Duodenal mucosa (tissue), 2 donors: ENCODE measurements around the gene KDM5B.
"Not testable (repeated sequence)": the region's sequence is repeated elsewhere in the genome, so short reads cannot be mapped to it uniquely, and the experiment has no call there.

Experiments
- H3K27ac ChIP-seq: one replicate; pipeline ENCODE4 v1.7.0; 2013; ENCODE audit warnings: low read depth, low read length
- H3K27me3 ChIP-seq, 2 donors: one replicate each; pipeline ENCODE4 v1.7.0; 2013; ENCODE audit warnings: low read length in 2 of 2, control low read depth in 1 of 2; ENCODE audit not compliant: insufficient read depth in 2 of 2, control insufficient read depth in 1 of 2
- H3K36me3 ChIP-seq, 2 donors: one replicate each; pipeline ENCODE4 v1.7.0; 2013; ENCODE audit warnings: low read length in 2 of 2, control low read depth in 1 of 2; ENCODE audit not compliant: insufficient read depth in 2 of 2, control insufficient read depth in 1 of 2
- H3K4me1 ChIP-seq, 2 donors: one replicate each; pipeline ENCODE4 v1.7.0; 2013; ENCODE audit warnings: low read length in 2 of 2, control low read depth in 1 of 2; ENCODE audit not compliant: insufficient read depth in 2 of 2, control insufficient read depth in 1 of 2
- H3K4me3 ChIP-seq, 2 donors: one replicate each; pipeline ENCODE4 v1.7.0; 2013; ENCODE audit warnings: low read length in 2 of 2, low read depth in 1 of 2
- H3K9ac ChIP-seq, 2 donors: one replicate each; pipeline ENCODE4 v1.7.0; 2013; ENCODE audit warnings: low read length in 2 of 2, low read depth in 1 of 2
- H3K9me3 ChIP-seq, 2 donors: one replicate each; pipeline ENCODE4 v1.7.0; 2013; ENCODE audit warnings: low read length in 2 of 2, control low read depth in 1 of 2; ENCODE audit not compliant: control insufficient read depth in 1 of 2

Gene KDM5B

DNA sequence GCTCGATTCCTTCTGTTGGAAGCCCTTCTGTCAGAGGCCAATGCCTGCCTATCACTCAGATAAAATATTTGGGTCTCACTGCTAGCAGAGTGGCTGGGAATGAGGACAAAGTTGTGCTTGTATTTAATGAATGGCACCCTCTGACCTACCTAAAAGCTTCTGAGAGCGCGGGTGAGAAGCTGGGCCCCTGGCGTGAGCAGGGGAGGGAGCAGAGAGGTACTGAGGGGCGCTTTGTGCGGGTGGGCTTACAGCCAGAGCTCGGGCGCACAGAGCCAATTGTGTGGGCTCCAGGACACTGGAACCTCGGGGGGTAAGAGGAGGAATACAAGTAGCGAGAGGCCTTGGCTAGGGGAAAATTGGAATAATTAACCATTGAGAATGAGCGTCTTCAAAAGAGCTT is 34.9 kb upstream of the KDM5B start:
- Histone ChIP-seq H3K4me3 (no peak overlapping the region), H3K27me3 (no peaks in the 10 kb centered on the region), H3K9ac (no peak overlapping the region), H3K4me1 (no peaks in the 10 kb centered on the region), H3K36me3 (no peaks in the 10 kb centered on the region), H3K9me3 (no peaks in the 10 kb centered on the region), H3K27ac (no peak overlapping the region)

DNA sequence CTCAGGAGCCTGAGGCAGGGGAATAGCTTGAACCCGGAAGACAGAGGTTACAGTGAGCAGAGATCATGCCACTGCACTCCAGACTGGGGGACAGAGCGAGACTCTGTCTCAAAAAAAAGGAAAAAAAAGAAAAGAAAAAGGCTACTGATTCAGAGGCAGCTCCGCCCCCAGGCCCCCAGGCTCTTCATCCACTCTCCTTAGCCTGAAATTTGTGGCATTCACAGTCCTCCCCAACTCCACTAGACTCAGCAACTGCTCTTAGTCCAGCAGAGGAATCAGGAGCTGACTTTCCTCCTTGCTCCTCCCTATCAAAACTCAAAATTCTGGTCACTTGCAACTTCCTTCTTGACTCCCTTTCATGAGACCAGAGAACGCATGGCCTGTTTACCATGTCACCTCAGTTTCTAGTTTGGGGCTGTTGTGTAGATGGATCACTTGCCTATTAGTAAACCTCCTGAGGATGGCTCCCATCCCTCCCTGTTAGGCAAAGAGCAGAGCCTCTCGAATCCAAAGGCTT is 29.6 kb upstream of the KDM5B start:
- H3K27me3 ChIP-seq: no peaks in the 10 kb centered on the region
- H3K4me1 ChIP-seq: peaks cover 0 to 6% of the 10 kb centered on the region in 2 donors
- no peak overlapping the region for H3K27ac ChIP-seq
- no peak overlapping the region for H3K4me3 ChIP-seq
- H3K36me3 ChIP-seq: no peaks in the 10 kb centered on the region
- no peak overlapping the region for H3K9ac ChIP-seq
- H3K9me3 ChIP-seq: no peaks in the 10 kb centered on the region

DNA sequence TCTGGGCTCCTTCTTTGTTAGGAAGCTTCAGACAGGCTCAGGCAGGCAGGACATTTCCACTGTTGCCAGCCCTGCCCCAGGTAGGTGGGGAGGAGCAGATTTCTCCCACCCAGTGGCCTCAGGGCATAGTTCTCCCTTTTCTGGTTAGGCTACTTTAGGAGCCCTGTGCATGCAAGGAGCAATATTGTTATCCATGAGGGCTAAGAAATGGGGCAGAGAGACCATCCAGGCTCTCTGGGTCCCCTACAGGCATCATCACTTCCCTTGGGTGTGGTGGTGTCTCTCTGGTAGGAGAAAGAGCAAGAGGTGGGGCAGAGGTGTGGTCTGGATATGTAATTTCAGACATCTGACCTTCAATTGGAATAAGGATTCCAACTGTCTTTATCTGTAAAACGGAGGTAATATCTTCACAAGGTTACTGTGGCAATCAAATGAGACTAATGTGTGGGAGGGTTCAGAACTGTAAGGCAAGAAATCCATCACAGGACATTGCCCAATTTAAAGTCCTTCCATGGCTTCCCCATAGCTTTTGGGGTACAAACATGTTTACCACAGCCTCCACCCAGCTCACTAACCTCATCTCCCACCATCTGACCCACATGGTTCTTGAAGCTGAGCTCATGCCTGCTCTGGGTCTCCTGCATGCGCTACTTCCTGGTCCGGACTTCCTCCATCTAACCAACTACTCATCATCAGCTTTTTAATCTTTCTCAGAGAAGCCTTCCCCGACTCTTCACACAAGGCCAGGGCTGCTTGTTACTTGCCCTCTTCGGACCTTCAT is 28.6 kb upstream of the KDM5B start:
- H3K4me3 ChIP-seq: peak overlapping the region in 1 of 2 donors; percentile 13
- no peaks in the 10 kb centered on the region for H3K9me3 ChIP-seq
- H3K27me3 ChIP-seq: no peaks in the 10 kb centered on the region
- H3K4me1 ChIP-seq: peaks cover 0 to 6% of the 10 kb centered on the region in 2 donors
- no peaks in the 10 kb centered on the region for H3K36me3 ChIP-seq
- no peak overlapping the region for H3K27ac ChIP-seq
- no peak overlapping the region for H3K9ac ChIP-seq

DNA sequence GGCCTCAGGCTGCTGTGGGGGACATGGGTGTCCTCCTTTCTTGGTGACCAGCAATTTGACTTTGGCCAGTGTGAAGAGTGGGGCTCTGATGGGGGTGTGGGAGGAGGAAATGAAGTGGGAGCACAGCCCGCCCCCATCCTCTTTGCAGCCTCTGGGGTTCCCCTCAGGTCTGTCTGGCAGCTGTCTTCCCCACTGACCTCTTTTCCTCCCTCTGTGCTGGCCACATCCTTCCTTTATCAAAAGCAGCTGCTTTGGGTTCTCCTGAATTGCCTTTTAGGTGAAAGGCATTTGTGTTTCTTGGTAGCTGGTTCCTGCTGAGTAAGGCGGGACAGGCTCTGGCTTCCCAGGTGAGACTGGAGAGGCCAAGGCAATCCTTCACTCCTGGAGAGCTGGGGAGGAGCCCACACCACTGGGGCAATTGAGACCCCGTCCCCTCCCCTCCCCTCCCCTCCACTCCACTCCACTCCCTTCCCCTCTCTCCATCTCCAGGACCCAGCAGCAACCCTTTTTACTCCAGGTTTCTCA is 27.4 kb upstream of the KDM5B start:
- Histone ChIP-seq H3K4me3 (no peak overlapping the region), H3K36me3 (no peaks in the 10 kb centered on the region), H3K27me3 (no peaks in the 10 kb centered on the region), H3K27ac (no peak overlapping the region), H3K9me3 (no peaks in the 10 kb centered on the region), H3K9ac (no peak overlapping the region), H3K4me1 (peaks cover 0 to 6% of the 10 kb centered on the region in 2 donors)

DNA sequence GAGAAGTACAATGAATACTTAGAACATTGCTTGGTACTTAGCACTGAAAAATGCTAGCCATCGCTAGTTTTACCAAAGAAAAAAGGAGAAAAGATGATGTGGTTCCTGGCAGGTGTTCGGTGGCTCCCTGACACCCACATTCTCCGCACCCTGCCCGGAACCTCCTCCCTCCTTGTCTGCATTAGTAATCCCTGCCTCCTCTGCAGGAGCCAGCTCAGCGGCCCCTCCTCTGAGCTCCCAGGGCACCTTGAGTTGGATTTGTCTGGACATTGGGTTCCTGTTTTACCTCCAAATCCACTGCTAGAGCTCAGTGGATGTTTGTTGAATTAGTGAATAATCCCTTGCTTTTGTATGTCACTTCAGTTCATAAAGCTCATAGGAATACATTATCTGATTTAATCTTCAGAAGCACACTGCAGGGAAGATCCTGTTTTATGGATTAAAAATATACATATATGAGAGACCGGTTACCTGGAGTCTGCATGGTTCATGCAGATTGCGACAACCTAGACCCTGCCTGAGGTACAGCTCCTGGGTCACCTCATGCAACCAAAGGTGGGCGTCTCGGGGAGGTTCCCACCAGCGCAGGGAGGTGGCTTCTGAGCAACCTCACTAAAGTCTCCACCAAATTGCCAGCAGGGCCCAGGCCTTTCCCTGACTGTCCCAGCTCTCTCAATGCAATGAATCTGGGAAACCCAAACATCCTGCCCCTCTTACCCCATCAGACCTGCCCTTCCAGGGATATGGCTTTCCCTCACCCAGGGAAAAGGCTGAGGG is 26.7 kb upstream of the KDM5B start:
- no peak overlapping the region for H3K27ac ChIP-seq
- no peaks in the 10 kb centered on the region for H3K36me3 ChIP-seq
- no peaks in the 10 kb centered on the region for H3K27me3 ChIP-seq
- H3K4me1 ChIP-seq: peaks cover 0 to 6% of the 10 kb centered on the region in 2 donors
- H3K9me3 ChIP-seq: no peaks in the 10 kb centered on the region
- H3K4me3 ChIP-seq: no peak overlapping the region
- no peak overlapping the region for H3K9ac ChIP-seq

DNA sequence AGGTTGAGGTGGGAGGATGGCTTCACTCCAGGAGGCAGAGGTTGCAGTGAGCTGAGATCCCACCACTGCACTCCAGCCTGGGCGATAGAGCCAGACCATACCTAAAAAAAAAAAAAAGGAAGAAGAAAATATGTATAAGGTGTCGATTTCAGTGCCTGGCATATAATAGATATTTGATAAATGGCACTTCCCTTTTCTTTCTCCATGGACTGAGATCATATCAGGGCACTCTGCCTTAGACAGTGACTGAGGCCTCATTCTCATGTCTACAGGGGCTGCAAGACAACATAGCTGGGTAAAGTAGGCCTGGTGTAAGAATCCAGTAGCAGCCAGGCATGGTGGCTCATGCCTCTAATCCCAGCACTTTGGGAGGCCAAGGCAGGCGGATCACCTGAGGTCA is 23.7 kb upstream of the KDM5B start:
- no peaks in the 10 kb centered on the region for H3K36me3 ChIP-seq
- H3K4me1 ChIP-seq: peaks cover 0 to 6% of the 10 kb centered on the region in 2 donors
- no peaks in the 10 kb centered on the region for H3K9me3 ChIP-seq
- H3K27me3 ChIP-seq: no peaks in the 10 kb centered on the region
- no peak overlapping the region for H3K9ac ChIP-seq
- H3K27ac ChIP-seq: no peak overlapping the region
- H3K4me3 ChIP-seq: no peak overlapping the region

DNA sequence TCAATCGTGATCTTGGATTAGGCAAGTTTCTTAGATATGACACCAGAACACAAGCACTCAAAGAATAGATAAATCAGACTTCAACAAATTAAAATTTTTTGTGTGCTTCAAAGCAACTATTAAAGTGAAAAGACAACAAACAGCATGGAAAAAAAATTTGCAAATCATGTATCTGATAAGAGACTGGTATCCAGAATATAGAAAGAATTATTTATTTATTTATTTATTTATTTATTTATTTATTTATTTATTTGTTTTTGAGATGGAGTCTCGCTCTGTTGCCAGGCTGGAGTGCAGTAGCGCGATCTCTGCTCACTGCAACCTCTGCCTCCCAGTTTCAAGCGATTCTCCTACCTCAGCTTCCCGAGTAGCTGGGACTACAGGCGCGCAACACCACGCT is 21.0 kb upstream of the KDM5B start:
- not testable (repeated sequence) for H3K4me3 ChIP-seq

DNA sequence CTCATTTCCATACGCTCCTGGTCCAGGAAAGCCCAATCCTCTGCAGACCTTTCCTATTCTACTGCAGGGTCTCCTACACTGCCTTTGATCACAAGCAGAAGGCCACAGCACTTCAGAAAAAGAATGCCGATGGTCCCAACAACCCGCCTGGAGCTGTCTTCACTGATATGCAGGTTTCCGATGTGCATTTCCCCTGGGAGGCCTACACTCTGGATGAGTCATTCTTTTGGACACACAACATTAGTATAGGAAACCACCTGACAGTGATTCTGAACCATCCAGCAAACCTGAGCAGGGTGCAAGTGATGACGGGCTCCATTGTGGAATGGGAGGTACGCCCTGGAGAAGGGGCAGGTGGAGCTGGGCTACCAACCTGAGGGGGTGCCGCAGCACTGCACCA is 17.5 kb upstream of the KDM5B start:
- no peak overlapping the region for H3K27ac ChIP-seq
- no peak overlapping the region for H3K9ac ChIP-seq
- H3K4me1 ChIP-seq: no peaks in the 10 kb centered on the region
- no peaks in the 10 kb centered on the region for H3K9me3 ChIP-seq
- no peak overlapping the region for H3K4me3 ChIP-seq
- no peaks in the 10 kb centered on the region for H3K27me3 ChIP-seq
- H3K36me3 ChIP-seq: no peaks in the 10 kb centered on the region

More for the DNA sequence above, 21.0 kb upstream of the KDM5B start:
- H3K9me3 ChIP-seq, H3K9ac ChIP-seq, H3K27me3 ChIP-seq, H3K36me3 ChIP-seq, H3K4me1 ChIP-seq, H3K27ac ChIP-seq: not testable (repeated sequence)

DNA sequence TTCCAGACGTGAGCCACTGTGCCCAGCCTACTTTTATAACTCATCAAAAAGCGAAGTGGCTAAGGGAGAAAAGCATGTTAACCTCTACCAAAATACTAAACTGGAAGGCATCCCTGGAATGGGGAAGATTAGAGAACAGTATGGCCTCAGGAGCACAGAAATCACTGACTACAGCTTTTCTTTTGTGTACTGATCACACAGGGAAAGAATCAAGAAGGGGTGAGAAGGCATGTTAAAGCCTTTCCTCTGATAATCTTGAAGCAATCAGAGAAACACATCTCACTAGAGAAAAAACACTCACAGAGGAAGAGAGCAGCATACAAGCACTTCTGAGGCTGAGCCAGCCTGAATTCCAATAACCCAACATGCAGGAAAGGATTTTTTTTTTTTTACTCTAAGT is 13.2 kb upstream of the KDM5B start:
- no peak overlapping the region for H3K9ac ChIP-seq
- H3K27me3 ChIP-seq: no peaks in the 10 kb centered on the region
- H3K4me3 ChIP-seq: no peak overlapping the region
- no peaks in the 10 kb centered on the region for H3K9me3 ChIP-seq
- no peak overlapping the region for H3K27ac ChIP-seq
- no peaks in the 10 kb centered on the region for H3K4me1 ChIP-seq
- H3K36me3 ChIP-seq: no peaks in the 10 kb centered on the region

DNA sequence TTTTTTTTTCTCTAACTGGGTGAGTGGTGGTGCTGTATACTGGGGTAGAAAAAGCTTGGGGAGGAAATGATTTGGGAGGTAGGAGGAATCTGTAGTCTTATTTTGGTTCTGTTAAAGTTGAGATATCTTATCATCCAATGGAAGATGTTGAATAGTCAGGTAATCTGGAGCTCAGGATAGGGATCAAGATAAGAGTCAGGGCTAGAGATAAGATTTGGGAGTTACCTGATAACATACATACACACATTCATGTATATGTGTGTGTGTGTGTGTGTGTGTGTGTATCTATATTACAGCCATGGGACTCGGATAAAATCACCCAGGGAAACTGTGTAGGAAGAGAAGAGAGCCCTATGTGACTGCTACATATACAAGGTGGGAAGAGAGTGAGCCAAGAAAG is 10.6 kb upstream of the KDM5B start:
- Histone ChIP-seq H3K9ac (no peak overlapping the region), H3K4me1 (peaks cover 0 to 6% of the 10 kb centered on the region in 2 donors), H3K9me3 (no peaks in the 10 kb centered on the region), H3K36me3 (no peaks in the 10 kb centered on the region), H3K27ac (no peak overlapping the region), H3K27me3 (no peaks in the 10 kb centered on the region), H3K4me3 (no peak overlapping the region)
